ENCODE results near the gene DHPS. TPM values are rescaled to one million over a fixed set of nuclear protein-coding genes. Genes with fewer than 3 reads are reported as not detected.

DHPS gene
- total and polyA plus RNA-seq, 2 of the 13 experiments (the other 11 are each of a cell fraction or from before 2014, with no cell fraction given), result 43.3 to 84.3 TPM

DNA sequence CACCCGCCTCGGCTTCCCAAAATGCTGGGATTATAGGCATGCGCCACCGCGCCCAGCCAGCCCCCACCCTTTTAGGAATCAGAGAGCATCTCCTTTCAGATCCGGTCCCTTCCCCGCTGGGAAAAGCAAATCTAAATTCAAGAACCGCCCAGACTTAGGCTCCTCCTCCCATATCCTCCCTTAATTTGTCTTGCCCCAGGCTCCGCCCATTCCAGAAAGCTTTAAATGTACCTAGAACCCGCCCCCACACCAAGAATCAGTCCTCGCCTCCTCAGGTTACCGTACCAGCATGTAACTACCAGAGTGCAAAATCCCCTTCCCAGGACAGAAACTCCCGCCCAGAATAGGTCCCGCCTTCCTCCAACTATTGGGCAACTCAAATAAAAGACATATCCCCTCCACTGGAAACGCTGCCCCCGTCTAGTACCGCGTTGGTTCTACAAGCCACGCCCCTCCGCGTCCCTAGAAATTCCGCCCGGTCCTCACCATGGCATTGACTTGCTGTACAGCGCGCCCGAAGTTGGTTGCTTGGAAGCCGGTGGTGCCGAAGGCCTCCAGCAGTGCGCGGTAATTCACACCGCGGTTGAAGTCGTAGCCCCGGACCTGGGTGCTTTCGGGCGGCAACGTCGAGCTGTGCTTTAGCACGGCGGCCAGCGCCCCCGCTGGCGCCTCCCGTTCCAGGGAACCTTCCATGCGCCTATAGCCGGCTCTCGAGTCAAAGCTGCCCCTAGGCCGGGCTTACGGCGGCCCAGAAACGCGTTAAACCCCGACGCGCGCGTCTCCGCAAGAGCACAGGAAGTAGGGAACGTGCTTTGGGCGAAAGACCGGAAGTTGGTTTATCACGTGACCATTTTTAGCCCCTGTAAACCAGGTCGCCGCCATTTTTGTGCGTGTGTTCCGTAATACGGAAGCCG lies at the start of gene DHPS (continued):
- TF ChIP-seq GATAD1 (CRISPR knock-in tag; IDR thresholded peaks at IDR 0.05), result peak; percentile 89
- TF ChIP-seq, protein P1, sequence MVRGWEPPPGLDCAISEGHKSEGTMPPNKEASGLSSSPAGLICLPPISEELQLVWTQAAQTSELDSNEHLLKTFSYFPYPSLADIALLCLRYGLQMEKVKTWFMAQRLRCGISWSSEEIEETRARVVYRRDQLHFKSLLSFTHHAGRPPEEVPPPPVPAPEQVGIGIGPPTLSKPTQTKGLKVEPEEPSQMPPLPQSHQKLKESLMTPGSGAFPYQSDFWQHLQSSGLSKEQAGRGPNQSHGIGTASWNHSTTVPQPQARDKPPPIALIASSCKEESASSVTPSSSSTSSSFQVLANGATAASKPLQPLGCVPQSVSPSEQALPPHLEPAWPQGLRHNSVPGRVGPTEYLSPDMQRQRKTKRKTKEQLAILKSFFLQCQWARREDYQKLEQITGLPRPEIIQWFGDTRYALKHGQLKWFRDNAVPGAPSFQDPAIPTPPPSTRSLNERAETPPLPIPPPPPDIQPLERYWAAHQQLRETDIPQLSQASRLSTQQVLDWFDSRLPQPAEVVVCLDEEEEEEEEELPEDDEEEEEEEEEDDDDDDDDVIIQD (CRISPR knock-in tag; IDR thresholded peaks at IDR 0.05; ENCODE audit: low read depth), result no peak
- 0 out of 2 replicates have a peak, but pooled peaks have one; percentile 28 for TF ChIP-seq DNMT1 (CRISPR knock-in tag; IDR thresholded peaks at IDR 0.05)
- TF ChIP-seq, protein P2, sequence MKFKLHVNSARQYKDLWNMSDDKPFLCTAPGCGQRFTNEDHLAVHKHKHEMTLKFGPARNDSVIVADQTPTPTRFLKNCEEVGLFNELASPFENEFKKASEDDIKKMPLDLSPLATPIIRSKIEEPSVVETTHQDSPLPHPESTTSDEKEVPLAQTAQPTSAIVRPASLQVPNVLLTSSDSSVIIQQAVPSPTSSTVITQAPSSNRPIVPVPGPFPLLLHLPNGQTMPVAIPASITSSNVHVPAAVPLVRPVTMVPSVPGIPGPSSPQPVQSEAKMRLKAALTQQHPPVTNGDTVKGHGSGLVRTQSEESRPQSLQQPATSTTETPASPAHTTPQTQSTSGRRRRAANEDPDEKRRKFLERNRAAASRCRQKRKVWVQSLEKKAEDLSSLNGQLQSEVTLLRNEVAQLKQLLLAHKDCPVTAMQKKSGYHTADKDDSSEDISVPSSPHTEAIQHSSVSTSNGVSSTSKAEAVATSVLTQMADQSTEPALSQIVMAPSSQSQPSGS (CRISPR knock-in tag; IDR thresholded peaks at IDR 0.05), result no peak; the same call in 1 of the 2 replicates
- peak; percentile 93; the same call in 1 of the 2 replicates for TF ChIP-seq ZNF350 (CRISPR knock-in tag; IDR thresholded peaks at IDR 0.05; ENCODE audit: borderline replicate concordance, low read depth)
- TF ChIP-seq CHD4 (IDR thresholded peaks at IDR 0.05; ENCODE audit: borderline replicate concordance, low read length), result no peak
- TF ChIP-seq, protein P3, sequence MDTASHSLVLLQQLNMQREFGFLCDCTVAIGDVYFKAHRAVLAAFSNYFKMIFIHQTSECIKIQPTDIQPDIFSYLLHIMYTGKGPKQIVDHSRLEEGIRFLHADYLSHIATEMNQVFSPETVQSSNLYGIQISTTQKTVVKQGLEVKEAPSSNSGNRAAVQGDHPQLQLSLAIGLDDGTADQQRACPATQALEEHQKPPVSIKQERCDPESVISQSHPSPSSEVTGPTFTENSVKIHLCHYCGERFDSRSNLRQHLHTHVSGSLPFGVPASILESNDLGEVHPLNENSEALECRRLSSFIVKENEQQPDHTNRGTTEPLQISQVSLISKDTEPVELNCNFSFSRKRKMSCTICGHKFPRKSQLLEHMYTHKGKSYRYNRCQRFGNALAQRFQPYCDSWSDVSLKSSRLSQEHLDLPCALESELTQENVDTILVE (CRISPR knock-in tag; IDR thresholded peaks at IDR 0.05), result peak; percentile 32; the same call in 1 of the 2 replicates
- TF ChIP-seq GZF1 (CRISPR knock-in tag; IDR thresholded peaks at IDR 0.05), result no peak; the same call in 1 of the 2 replicates
- TF ChIP-seq U2AF1 (optimal IDR thresholded peaks at IDR 0.05; ENCODE audit: low read depth, low read length), result peak; percentile 44
- peak; percentile 85 for TF ChIP-seq BHLHE40 (IDR thresholded peaks at IDR 0.05; ENCODE audit: low read length)
- TF ChIP-seq, protein P4, sequence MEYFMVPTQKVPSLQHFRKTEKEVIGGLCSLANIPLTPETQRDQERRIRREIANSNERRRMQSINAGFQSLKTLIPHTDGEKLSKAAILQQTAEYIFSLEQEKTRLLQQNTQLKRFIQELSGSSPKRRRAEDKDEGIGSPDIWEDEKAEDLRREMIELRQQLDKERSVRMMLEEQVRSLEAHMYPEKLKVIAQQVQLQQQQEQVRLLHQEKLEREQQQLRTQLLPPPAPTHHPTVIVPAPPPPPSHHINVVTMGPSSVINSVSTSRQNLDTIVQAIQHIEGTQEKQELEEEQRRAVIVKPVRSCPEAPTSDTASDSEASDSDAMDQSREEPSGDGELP (IDR thresholded peaks at IDR 0.05; ENCODE audit: borderline replicate concordance, low read depth), result 0 out of 2 replicates have a peak, but pooled peaks have one; percentile 10
- TF ChIP-seq, protein P5, sequence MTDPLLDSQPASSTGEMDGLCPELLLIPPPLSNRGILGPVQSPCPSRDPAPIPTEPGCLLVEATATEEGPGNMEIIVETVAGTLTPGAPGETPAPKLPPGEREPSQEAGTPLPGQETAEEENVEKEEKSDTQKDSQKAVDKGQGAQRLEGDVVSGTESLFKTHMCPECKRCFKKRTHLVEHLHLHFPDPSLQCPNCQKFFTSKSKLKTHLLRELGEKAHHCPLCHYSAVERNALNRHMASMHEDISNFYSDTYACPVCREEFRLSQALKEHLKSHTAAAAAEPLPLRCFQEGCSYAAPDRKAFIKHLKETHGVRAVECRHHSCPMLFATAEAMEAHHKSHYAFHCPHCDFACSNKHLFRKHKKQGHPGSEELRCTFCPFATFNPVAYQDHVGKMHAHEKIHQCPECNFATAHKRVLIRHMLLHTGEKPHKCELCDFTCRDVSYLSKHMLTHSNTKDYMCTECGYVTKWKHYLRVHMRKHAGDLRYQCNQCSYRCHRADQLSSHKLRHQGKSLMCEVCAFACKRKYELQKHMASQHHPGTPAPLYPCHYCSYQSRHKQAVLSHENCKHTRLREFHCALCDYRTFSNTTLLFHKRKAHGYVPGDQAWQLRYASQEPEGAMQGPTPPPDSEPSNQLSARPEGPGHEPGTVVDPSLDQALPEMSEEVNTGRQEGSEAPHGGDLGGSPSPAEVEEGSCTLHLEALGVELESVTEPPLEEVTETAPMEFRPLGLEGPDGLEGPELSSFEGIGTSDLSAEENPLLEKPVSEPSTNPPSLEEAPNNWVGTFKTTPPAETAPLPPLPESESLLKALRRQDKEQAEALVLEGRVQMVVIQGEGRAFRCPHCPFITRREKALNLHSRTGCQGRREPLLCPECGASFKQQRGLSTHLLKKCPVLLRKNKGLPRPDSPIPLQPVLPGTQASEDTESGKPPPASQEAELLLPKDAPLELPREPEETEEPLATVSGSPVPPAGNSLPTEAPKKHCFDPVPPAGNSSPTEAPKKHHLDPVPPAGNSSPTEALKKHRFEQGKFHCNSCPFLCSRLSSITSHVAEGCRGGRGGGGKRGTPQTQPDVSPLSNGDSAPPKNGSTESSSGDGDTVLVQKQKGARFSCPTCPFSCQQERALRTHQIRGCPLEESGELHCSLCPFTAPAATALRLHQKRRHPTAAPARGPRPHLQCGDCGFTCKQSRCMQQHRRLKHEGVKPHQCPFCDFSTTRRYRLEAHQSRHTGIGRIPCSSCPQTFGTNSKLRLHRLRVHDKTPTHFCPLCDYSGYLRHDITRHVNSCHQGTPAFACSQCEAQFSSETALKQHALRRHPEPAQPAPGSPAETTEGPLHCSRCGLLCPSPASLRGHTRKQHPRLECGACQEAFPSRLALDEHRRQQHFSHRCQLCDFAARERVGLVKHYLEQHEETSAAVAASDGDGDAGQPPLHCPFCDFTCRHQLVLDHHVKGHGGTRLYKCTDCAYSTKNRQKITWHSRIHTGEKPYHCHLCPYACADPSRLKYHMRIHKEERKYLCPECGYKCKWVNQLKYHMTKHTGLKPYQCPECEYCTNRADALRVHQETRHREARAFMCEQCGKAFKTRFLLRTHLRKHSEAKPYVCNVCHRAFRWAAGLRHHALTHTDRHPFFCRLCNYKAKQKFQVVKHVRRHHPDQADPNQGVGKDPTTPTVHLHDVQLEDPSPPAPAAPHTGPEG (CRISPR knock-in tag; IDR thresholded peaks at IDR 0.05), result peak; percentile 69; the same call in 1 of the 2 replicates
- TF ChIP-seq IRX3 (CRISPR knock-in tag; IDR thresholded peaks at IDR 0.05; ENCODE audit: borderline replicate concordance, low read depth), result no peak
- no peak for TF ChIP-seq ZNF83 (CRISPR knock-in tag; IDR thresholded peaks at IDR 0.05; ENCODE audit: borderline replicate concordance)
- peak; percentile 28; the same call in 1 of the 2 replicates for TF ChIP-seq ZNF788 (CRISPR knock-in tag; IDR thresholded peaks at IDR 0.05; ENCODE audit: borderline replicate concordance)
- TF ChIP-seq RCOR2 (CRISPR knock-in tag; IDR thresholded peaks at IDR 0.05), result no peak
- no peak for TF ChIP-seq ZNF138 (CRISPR knock-in tag; IDR thresholded peaks at IDR 0.05; ENCODE audit: low read depth)
